ENCODE data around the gene ALG12. TPM values are rescaled to one million over a fixed set of nuclear protein-coding genes. Genes with fewer than 3 reads are reported as not detected.

Gene ALG12
- total RNA-seq, 2 experiments from 2014 or later, result 16.3 to 17.4 TPM

- Mint-ChIP-seq H3K9me3 (ENCODE audit: insufficient read depth) (no peaks in the 10 kb centered on the region), H3K27ac (no peak overlapping the region), H3K4me3 (no peak overlapping the region), H3K36me3 (ENCODE audit: low read depth) (peaks cover 64% of the 10 kb centered on the region), H3K4me1 (ENCODE audit: low read depth) (peaks cover 5% of the 10 kb centered on the region), H3K27me3 (ENCODE audit: low read depth) (no peaks in the 10 kb centered on the region)
- no peak for DNase-seq
- CTCF ChIA-PET, result no interaction called here
- POLR2A ChIA-PET, result no interaction called here
- ATAC-seq, result no peak
These were observed 17.6 kb downstream of the ALG12 start for GRCh38 chr22:49900441-49901230.

DNA sequence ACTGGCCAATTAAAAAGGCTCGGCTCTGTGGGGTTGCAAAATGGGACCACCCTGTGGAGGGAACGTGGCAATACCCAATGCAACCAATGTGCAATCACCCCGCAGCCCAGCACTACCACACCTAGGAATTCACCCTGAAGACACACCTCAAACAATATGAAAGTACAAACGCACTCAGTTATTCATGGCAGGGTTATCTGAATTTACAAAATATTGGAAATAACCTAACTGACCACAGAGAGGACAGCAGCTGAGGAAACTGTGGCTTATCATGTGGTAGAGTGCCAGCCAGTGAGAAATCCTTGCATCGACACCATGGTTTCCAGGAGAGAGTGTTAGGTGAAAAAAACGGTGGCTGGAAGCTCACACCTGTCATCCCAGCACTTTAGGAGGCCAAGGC is 18.7 kb downstream of the ALG12 start:
- Mint-ChIP-seq H3K27me3 (ENCODE audit: low read depth) (no peaks in the 10 kb centered on the region), H3K4me1 (ENCODE audit: low read depth) (peaks cover 5% of the 10 kb centered on the region), H3K36me3 (ENCODE audit: low read depth) (peaks cover 62% of the 10 kb centered on the region), H3K4me3 (no peak overlapping the region), H3K27ac (no peak overlapping the region), H3K9me3 (ENCODE audit: insufficient read depth) (no peaks in the 10 kb centered on the region)
- no peak for ATAC-seq
- CTCF ChIA-PET, result no interaction called here
- no peak for DNase-seq
- POLR2A ChIA-PET, result no interaction called here

- Mint-ChIP-seq H3K36me3 (ENCODE audit: low read depth) (peaks cover 63% of the 10 kb centered on the region), H3K9me3 (ENCODE audit: insufficient read depth) (no peaks in the 10 kb centered on the region), H3K27ac (no peak overlapping the region), H3K27me3 (ENCODE audit: low read depth) (no peaks in the 10 kb centered on the region), H3K4me3 (no peak overlapping the region), H3K4me1 (ENCODE audit: low read depth) (peaks cover 5% of the 10 kb centered on the region)
- CTCF ChIA-PET, result interaction anchor here (0.9 kb wide), 1 partner anchor 85 kb away, joined by 3 read pairs; no protein-coding TSS in a partner anchor
- POLR2A ChIA-PET, result no interaction called here
- no peak for DNase-seq
- ATAC-seq, result no peak
These were observed 21.1 kb downstream of the ALG12 start for GRCh38 chr22:49897015-49897684.

DNA sequence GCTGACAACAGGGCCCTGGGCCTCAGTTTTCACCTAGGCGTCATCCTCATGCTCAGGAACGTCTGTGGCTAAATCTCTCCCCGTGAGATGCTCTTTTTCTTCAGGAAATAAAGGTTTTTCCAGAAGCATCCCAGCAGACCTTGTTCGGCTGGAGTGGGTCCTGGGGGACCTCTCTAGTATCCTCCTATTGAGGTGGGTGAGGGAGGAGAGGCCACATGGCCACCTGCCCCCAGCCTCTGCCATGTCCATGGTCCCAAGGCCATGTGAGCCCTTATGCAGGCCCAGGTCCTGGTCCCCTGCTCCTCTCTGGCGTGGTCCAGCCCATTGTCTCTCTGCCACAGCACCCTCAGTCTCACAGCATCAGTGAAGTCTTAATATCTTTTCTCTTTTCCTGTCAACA is 22.0 kb downstream of the ALG12 start:
- DNase-seq, result no peak
- peaks cover 5% of the 10 kb centered on the region for H3K4me1 Mint-ChIP-seq (ENCODE audit: low read depth)
- H3K36me3 Mint-ChIP-seq (ENCODE audit: low read depth), result peaks cover 60% of the 10 kb centered on the region
- no peaks in the 10 kb centered on the region for H3K9me3 Mint-ChIP-seq (ENCODE audit: insufficient read depth)
- no peak overlapping the region for H3K4me3 Mint-ChIP-seq
- ATAC-seq, result no peak
- ChIA-PET CTCF (interaction anchor here (0.9 kb wide), 1 partner anchor 84 kb away, joined by 3 read pairs; no protein-coding TSS in a partner anchor), POLR2A (no interaction called here)
- H3K27ac Mint-ChIP-seq, result no peak overlapping the region
- H3K27me3 Mint-ChIP-seq (ENCODE audit: low read depth), result no peaks in the 10 kb centered on the region

- Mint-ChIP-seq H3K36me3 (ENCODE audit: low read depth) (peaks cover 64% of the 10 kb centered on the region), H3K27ac (peak overlapping the region; percentile 31), H3K9me3 (ENCODE audit: insufficient read depth) (peaks cover 3% of the 10 kb centered on the region), H3K4me1 (ENCODE audit: low read depth) (peaks cover 2% of the 10 kb centered on the region), H3K27me3 (ENCODE audit: low read depth) (no peaks in the 10 kb centered on the region), H3K4me3 (no peak overlapping the region)
- no peak for DNase-seq
- ChIA-PET POLR2A (no interaction called here), CTCF (interaction anchor here (1.2 kb wide), 1 partner anchor 14 kb away, joined by 3 read pairs; no protein-coding TSS in a partner anchor)
- no peak for ATAC-seq
These were observed 23.8 kb downstream of the ALG12 start for GRCh38 chr22:49894322-49895054.

GRCh38 chr22:49893025-49893424 is 25.2 kb downstream of the ALG12 start:
- POLR2A ChIA-PET, result no interaction called here

DNA sequence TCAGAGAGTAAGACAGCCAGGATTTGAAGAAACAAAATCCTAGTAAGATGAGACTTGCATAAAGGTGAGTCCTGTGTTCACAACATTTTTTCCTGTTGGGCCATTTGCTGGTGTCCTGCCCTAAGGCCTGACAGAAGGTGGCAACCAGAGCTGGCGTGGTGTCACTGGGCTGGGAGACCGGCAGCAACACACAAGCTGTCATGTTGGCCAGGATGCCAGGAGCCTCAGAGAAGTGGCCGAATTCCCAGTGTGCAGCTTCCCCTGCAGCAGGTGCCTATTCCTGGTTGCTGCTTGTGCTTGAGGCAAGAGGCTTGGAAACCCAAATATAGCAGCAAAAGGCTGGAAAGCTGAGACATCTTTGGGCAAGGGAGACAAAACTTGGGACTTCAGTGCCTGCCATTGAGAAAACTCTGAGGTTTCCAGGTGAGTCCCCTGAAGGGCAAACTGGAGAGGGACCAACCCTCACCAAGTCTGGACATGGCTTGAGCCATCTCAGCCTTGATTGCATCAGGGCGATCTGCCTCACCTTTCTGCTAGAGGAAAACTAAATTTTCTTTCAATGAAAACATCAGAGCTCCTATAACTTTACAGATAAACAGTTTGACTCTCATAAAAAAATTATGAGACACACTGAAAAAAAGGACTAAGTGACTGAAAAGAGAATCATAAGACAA is 25.9 kb downstream of the ALG12 start:
- H3K4me3 Mint-ChIP-seq, result no peak overlapping the region
- no peak overlapping the region for H3K27ac Mint-ChIP-seq
- H3K36me3 Mint-ChIP-seq (ENCODE audit: low read depth), result peaks cover 76% of the 10 kb centered on the region
- DNase-seq, result no peak
- CTCF ChIA-PET, result interaction anchor here (1.5 kb wide), 1 partner anchor 11 kb away, joined by 4 read pairs; no protein-coding TSS in a partner anchor
- H3K4me1 Mint-ChIP-seq (ENCODE audit: low read depth), result no peaks in the 10 kb centered on the region
- no peaks in the 10 kb centered on the region for H3K27me3 Mint-ChIP-seq (ENCODE audit: low read depth)
- H3K9me3 Mint-ChIP-seq (ENCODE audit: insufficient read depth), result peaks cover 6% of the 10 kb centered on the region
- ATAC-seq, result no peak
- POLR2A ChIA-PET, result no interaction called here

More at GRCh38 chr22:49893025-49893424, 25.2 kb downstream of the ALG12 start:
- Mint-ChIP-seq H3K27me3 (ENCODE audit: low read depth) (no peaks in the 10 kb centered on the region), H3K4me3 (no peak overlapping the region), H3K9me3 (ENCODE audit: insufficient read depth) (peaks cover 6% of the 10 kb centered on the region), H3K36me3 (ENCODE audit: low read depth) (peaks cover 69% of the 10 kb centered on the region), H3K27ac (no peak overlapping the region), H3K4me1 (ENCODE audit: low read depth) (no peaks in the 10 kb centered on the region)
- no peak for ATAC-seq
- no peak for DNase-seq
- CTCF ChIA-PET, result no interaction called here

- DNase-seq, result no peak
- ATAC-seq, result no peak
- ChIA-PET POLR2A (no interaction called here), CTCF (no interaction called here)
- Mint-ChIP-seq H3K9me3 (ENCODE audit: insufficient read depth) (peaks cover 6% of the 10 kb centered on the region), H3K4me3 (no peak overlapping the region), H3K27me3 (ENCODE audit: low read depth) (no peaks in the 10 kb centered on the region), H3K36me3 (ENCODE audit: low read depth) (peaks cover 92% of the 10 kb centered on the region), H3K4me1 (ENCODE audit: low read depth) (no peaks in the 10 kb centered on the region), H3K27ac (no peak overlapping the region)
These were observed 29.2 kb downstream of the ALG12 start for GRCh38 chr22:49889071-49889470.

DNA sequence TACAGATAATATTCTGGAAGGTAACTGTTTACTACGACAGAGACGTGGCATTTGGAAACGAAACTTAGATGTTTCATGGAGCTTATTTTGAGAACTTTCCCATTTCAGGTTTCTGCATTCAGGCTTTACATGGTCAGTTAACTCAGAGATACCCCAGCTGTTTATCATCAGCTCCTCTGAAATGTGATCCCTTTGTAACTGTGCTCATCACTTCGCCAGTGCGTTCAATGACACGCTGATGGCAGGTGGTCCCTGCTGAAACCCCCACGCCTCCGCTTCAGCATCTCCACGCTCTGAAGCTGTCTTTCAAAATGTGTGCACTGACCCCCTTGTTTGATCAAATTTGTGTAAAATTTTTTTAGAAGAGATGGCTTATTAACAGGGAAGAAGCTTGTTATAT is 30.5 kb downstream of the ALG12 start:
- H3K27ac Mint-ChIP-seq, result no peak overlapping the region
- H3K27me3 Mint-ChIP-seq (ENCODE audit: low read depth), result no peaks in the 10 kb centered on the region
- ChIA-PET CTCF (interaction anchor here (0.8 kb wide), 1 partner anchor 28 kb away, joined by 3 read pairs; no protein-coding TSS in a partner anchor), POLR2A (no interaction called here)
- no peak for DNase-seq
- peaks cover 95% of the 10 kb centered on the region for H3K36me3 Mint-ChIP-seq (ENCODE audit: low read depth)
- ATAC-seq, result no peak
- H3K4me1 Mint-ChIP-seq (ENCODE audit: low read depth), result no peaks in the 10 kb centered on the region
- H3K4me3 Mint-ChIP-seq, result no peak overlapping the region
- H3K9me3 Mint-ChIP-seq (ENCODE audit: insufficient read depth), result peaks cover 6% of the 10 kb centered on the region

- Mint-ChIP-seq H3K4me3 (no peak overlapping the region), H3K9me3 (ENCODE audit: insufficient read depth) (peaks cover 6% of the 10 kb centered on the region), H3K27ac (no peak overlapping the region), H3K4me1 (ENCODE audit: low read depth) (peaks cover 2% of the 10 kb centered on the region), H3K36me3 (ENCODE audit: low read depth) (peaks cover 90% of the 10 kb centered on the region), H3K27me3 (ENCODE audit: low read depth) (no peaks in the 10 kb centered on the region)
- DNase-seq (no peak), ATAC-seq (no peak)
- POLR2A ChIA-PET, result no interaction called here
- CTCF ChIA-PET, result interaction anchor here (0.8 to 1.1 kb wide), 2 partner anchors 19 to 28 kb away, joined by 3 read pairs; no protein-coding TSS in a partner anchor
These were observed 31.2 kb downstream of the ALG12 start for GRCh38 chr22:49887064-49887451.

- no peaks in the 10 kb centered on the region for H3K27me3 Mint-ChIP-seq (ENCODE audit: low read depth)
- DNase-seq, result no peak
- H3K4me3 Mint-ChIP-seq, result no peak overlapping the region
- POLR2A ChIA-PET, result no interaction called here
- H3K9me3 Mint-ChIP-seq (ENCODE audit: insufficient read depth), result peaks cover 6% of the 10 kb centered on the region
- CTCF ChIA-PET, result interaction anchor here (0.8 to 1.1 kb wide), 2 partner anchors 19 to 27 kb away, joined by 3 read pairs; no protein-coding TSS in a partner anchor
- H3K4me1 Mint-ChIP-seq (ENCODE audit: low read depth), result peaks cover 7% of the 10 kb centered on the region
- H3K36me3 Mint-ChIP-seq (ENCODE audit: low read depth), result peaks cover 91% of the 10 kb centered on the region
- no peak overlapping the region for H3K27ac Mint-ChIP-seq
- no peak for ATAC-seq
These were observed 31.7 kb downstream of the ALG12 start for GRCh38 chr22:49886346-49887063.

Data from activated CD8-positive, alpha-beta T cell treated with anti-CD3 and anti-CD28 coated beads, Interleukin-2, amount 10 ng/mL, durations not matched to agents 7 days and 5 days (primary cell).